ENCODE data around the gene TNRC6C. TPM values are rescaled to one million over a fixed set of nuclear protein-coding genes. Genes with fewer than 3 reads are reported as not detected.

The TNRC6C gene
- total and polyA plus RNA-seq, 2 of the 13 experiments (the other 11 are each of a cell fraction or from before 2014, with no cell fraction given), result 0.66 to 4.9 TPM

DNA sequence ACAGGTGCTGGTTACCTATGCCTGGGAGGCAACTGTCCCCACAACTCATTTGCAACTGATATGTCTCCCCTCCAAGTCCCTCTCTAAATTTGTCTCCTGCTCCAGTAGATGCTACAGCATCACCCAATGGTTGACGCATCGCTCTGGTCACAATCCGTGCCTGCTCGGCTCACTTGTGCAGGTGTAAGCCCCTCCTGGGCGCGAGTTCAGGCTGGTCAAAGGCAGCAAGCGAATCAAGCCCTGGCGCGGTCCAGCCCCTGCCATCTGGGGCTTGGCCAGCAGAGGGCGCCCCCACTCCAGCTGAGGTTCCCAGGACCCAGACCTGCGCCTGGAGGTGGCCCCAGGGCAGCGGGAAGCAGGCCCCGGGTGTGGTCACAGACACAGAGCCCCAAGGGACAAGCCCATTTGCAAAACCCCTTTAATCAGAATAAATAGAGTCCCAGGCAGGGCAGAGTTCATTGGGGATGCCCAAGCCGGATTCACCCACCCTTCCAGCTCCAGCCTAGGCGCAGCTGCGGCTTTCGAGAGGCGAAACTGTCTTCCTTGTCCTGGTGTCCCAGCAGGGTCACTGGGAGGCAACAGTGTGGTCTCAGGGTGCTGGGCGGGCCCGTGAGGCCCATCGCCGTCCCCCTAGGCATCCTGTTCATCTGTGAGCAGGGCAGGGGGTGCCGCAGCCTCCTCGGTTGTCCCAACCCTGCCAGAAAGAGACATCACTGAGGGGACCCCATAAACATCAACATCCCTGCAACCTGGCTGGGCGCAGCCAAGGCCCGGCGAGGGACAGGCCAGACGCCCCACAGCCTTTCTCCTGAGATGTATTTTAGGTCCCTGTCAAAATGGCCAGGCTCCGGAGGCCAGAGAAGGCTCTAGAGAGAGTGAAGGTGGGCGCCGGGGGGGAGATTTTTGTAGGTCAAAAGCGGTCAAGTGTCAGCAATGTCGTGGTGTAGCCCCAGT lies 154.3 kb downstream of the TNRC6C start (continued):
- peak; percentile 72; the same call in 1 of the 2 replicates for TF ChIP-seq HOXA5 (CRISPR knock-in tag; IDR thresholded peaks at IDR 0.05)
- TF ChIP-seq NR3C1 (CRISPR knock-in tag; IDR thresholded peaks at IDR 0.05), result no peak
- TF ChIP-seq SMAD9 (CRISPR knock-in tag; IDR thresholded peaks at IDR 0.05), result 0 out of 2 replicates have a peak, but pooled peaks have one; percentile 29
- TF ChIP-seq ZNF781 (CRISPR knock-in tag; IDR thresholded peaks at IDR 0.05; ENCODE audit: borderline replicate concordance, not compliant biosample characterization), result no peak
- no peak for TF ChIP-seq KLF15 (CRISPR knock-in tag; IDR thresholded peaks at IDR 0.05; ENCODE audit: borderline replicate concordance)
- TF ChIP-seq, protein P1, sequence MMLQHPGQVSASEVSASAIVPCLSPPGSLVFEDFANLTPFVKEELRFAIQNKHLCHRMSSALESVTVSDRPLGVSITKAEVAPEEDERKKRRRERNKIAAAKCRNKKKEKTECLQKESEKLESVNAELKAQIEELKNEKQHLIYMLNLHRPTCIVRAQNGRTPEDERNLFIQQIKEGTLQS (CRISPR knock-in tag; IDR thresholded peaks at IDR 0.05), result 0 out of 2 replicates have a peak, but pooled peaks have one; percentile 40
- TF ChIP-seq ZSCAN29 (CRISPR knock-in tag; conservative IDR thresholded peaks at IDR 0.05), result no peak
- peak; percentile 78; the same call in 1 of the 2 replicates for TF ChIP-seq TSC22D2 (CRISPR knock-in tag; IDR thresholded peaks at IDR 0.05; ENCODE audit: borderline replicate concordance)
- TF ChIP-seq MZF1 (CRISPR knock-in tag; IDR thresholded peaks at IDR 0.05; ENCODE audit: borderline replicate concordance), result no peak
- TF ChIP-seq, protein P2, sequence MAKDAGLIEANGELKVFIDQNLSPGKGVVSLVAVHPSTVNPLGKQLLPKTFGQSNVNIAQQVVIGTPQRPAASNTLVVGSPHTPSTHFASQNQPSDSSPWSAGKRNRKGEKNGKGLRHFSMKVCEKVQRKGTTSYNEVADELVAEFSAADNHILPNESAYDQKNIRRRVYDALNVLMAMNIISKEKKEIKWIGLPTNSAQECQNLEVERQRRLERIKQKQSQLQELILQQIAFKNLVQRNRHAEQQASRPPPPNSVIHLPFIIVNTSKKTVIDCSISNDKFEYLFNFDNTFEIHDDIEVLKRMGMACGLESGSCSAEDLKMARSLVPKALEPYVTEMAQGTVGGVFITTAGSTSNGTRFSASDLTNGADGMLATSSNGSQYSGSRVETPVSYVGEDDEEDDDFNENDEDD (CRISPR knock-in tag; IDR thresholded peaks at IDR 0.05; ENCODE audit: borderline replicate concordance), result 0 out of 2 replicates have a peak, but pooled peaks have one; percentile 17
- 0 out of 2 replicates have a peak, but pooled peaks have one; percentile 24 for TF ChIP-seq PCBP1 (IDR thresholded peaks at IDR 0.05; ENCODE audit: borderline replicate concordance, low read depth, low read length)
- TF ChIP-seq, protein P3, sequence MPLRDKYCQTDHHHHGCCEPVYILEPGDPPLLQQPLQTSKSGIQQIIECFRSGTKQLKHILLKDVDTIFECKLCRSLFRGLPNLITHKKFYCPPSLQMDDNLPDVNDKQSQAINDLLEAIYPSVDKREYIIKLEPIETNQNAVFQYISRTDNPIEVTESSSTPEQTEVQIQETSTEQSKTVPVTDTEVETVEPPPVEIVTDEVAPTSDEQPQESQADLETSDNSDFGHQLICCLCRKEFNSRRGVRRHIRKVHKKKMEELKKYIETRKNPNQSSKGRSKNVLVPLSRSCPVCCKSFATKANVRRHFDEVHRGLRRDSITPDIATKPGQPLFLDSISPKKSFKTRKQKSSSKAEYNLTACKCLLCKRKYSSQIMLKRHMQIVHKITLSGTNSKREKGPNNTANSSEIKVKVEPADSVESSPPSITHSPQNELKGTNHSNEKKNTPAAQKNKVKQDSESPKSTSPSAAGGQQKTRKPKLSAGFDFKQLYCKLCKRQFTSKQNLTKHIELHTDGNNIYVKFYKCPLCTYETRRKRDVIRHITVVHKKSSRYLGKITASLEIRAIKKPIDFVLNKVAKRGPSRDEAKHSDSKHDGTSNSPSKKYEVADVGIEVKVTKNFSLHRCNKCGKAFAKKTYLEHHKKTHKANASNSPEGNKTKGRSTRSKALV (CRISPR knock-in tag; IDR thresholded peaks at IDR 0.05), result 0 out of 2 replicates have a peak, but pooled peaks have one; percentile 31
- no peak; the same call in 1 of the 2 replicates for TF ChIP-seq POLR2AphosphoS5 (IDR thresholded peaks at IDR 0.05; ENCODE audit: low read depth, low read length)
- TF ChIP-seq SMC3 (IDR thresholded peaks at IDR 0.05; ENCODE audit: low read length), result peak; percentile 42; the same call in 1 of the 2 replicates
- TF ChIP-seq, protein P4, sequence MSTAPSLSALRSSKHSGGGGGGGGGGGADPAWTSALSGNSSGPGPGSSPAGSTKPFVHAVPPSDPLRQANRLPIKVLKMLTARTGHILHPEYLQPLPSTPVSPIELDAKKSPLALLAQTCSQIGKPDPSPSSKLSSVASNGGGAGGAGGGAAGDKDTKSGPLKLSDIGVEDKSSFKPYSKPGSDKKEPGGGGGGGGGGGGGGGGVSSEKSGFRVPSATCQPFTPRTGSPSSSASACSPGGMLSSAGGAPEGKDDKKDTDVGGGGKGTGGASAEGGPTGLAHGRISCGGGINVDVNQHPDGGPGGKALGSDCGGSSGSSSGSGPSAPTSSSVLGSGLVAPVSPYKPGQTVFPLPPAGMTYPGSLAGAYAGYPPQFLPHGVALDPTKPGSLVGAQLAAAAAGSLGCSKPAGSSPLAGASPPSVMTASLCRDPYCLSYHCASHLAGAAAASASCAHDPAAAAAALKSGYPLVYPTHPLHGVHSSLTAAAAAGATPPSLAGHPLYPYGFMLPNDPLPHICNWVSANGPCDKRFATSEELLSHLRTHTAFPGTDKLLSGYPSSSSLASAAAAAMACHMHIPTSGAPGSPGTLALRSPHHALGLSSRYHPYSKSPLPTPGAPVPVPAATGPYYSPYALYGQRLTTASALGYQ (CRISPR knock-in tag; IDR thresholded peaks at IDR 0.05), result no peak
- TF ChIP-seq, protein P5, sequence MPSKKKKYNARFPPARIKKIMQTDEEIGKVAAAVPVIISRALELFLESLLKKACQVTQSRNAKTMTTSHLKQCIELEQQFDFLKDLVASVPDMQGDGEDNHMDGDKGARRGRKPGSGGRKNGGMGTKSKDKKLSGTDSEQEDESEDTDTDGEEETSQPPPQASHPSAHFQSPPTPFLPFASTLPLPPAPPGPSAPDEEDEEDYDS (CRISPR knock-in tag; IDR thresholded peaks at IDR 0.05), result no peak
- 0 out of 2 replicates have a peak, but pooled peaks have one; percentile 51 for TF ChIP-seq ZSCAN25 (CRISPR knock-in tag; IDR thresholded peaks at IDR 0.05)
- TF ChIP-seq, protein P6, sequence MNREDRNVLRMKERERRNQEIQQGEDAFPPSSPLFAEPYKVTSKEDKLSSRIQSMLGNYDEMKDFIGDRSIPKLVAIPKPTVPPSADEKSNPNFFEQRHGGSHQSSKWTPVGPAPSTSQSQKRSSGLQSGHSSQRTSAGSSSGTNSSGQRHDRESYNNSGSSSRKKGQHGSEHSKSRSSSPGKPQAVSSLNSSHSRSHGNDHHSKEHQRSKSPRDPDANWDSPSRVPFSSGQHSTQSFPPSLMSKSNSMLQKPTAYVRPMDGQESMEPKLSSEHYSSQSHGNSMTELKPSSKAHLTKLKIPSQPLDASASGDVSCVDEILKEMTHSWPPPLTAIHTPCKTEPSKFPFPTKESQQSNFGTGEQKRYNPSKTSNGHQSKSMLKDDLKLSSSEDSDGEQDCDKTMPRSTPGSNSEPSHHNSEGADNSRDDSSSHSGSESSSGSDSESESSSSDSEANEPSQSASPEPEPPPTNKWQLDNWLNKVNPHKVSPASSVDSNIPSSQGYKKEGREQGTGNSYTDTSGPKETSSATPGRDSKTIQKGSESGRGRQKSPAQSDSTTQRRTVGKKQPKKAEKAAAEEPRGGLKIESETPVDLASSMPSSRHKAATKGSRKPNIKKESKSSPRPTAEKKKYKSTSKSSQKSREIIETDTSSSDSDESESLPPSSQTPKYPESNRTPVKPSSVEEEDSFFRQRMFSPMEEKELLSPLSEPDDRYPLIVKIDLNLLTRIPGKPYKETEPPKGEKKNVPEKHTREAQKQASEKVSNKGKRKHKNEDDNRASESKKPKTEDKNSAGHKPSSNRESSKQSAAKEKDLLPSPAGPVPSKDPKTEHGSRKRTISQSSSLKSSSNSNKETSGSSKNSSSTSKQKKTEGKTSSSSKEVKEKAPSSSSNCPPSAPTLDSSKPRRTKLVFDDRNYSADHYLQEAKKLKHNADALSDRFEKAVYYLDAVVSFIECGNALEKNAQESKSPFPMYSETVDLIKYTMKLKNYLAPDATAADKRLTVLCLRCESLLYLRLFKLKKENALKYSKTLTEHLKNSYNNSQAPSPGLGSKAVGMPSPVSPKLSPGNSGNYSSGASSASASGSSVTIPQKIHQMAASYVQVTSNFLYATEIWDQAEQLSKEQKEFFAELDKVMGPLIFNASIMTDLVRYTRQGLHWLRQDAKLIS (CRISPR knock-in tag; IDR thresholded peaks at IDR 0.05), result no peak
